OCI-LY3 (cell line): ENCODE results near the gene ADGRG2.

Experiments
- EZH2phosphoT487 ChIP-seq: fragments of 200-600 bp; shearing (Covaris generic); IDR thresholded peaks from 2 replicates; pipeline ENCODE4 v1.6.1; 2018; ENCODE audit warnings: antibody characterized with exemption, mixed run types, low read depth
- TF ChIP-seq, protein P1 (sequence below): fragments of 200-600, 300-600 bp; sonication (generic); IDR thresholded peaks from 2 replicates; pipeline ENCODE4 v1.5.1; 2014; ENCODE audit warnings: antibody characterized with exemption, low read length, low read depth

DNA sequence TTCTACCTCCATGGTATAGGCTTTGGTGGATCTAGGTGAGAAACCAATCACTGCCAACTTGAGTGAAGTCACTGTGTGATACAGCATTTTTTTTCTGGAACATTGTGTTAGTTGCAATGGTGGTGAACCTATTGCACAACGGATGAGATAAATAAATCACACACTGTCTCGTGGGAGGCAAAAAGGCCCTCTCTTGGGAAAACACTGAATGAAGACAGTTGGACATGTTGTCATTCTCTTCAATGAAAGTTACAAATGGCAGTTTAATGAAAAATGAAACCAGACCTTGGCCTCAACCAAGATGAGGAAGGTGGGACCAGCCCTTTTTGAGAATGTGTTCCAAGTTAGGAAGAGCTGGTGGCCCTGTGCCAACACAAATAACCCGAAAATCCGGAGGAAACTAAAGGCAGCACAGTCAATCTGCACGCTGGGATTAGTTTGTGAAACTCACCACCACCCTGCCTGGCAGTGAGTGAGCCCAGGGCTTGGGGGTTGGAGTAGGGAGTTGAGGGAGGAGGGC is 5.4 kb upstream of the ADGRG2 start:
- TF ChIP-seq, protein P1, sequence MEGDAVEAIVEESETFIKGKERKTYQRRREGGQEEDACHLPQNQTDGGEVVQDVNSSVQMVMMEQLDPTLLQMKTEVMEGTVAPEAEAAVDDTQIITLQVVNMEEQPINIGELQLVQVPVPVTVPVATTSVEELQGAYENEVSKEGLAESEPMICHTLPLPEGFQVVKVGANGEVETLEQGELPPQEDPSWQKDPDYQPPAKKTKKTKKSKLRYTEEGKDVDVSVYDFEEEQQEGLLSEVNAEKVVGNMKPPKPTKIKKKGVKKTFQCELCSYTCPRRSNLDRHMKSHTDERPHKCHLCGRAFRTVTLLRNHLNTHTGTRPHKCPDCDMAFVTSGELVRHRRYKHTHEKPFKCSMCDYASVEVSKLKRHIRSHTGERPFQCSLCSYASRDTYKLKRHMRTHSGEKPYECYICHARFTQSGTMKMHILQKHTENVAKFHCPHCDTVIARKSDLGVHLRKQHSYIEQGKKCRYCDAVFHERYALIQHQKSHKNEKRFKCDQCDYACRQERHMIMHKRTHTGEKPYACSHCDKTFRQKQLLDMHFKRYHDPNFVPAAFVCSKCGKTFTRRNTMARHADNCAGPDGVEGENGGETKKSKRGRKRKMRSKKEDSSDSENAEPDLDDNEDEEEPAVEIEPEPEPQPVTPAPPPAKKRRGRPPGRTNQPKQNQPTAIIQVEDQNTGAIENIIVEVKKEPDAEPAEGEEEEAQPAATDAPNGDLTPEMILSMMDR: no peak
- no peak for TF ChIP-seq EZH2phosphoT487
